ENCODE data around the gene SNRNP200. TPM values are rescaled to one million over a fixed set of nuclear protein-coding genes. Genes with fewer than 3 reads are reported as not detected.

Gene SNRNP200
- 100 to 1,000 TPM in 1 of 4 donors, 10 to 100 TPM in 3; 67.8 to 106 (median 83.4) TPM for total RNA-seq

GRCh38 chr2:96305091-96305978 is at the start of gene SNRNP200:
Gene SNRNP200 (minus strand): TSS chr2:96305546. CDS start chr2:96305437, 109 bp downstream.
- TF ChIP-seq, protein P1, sequence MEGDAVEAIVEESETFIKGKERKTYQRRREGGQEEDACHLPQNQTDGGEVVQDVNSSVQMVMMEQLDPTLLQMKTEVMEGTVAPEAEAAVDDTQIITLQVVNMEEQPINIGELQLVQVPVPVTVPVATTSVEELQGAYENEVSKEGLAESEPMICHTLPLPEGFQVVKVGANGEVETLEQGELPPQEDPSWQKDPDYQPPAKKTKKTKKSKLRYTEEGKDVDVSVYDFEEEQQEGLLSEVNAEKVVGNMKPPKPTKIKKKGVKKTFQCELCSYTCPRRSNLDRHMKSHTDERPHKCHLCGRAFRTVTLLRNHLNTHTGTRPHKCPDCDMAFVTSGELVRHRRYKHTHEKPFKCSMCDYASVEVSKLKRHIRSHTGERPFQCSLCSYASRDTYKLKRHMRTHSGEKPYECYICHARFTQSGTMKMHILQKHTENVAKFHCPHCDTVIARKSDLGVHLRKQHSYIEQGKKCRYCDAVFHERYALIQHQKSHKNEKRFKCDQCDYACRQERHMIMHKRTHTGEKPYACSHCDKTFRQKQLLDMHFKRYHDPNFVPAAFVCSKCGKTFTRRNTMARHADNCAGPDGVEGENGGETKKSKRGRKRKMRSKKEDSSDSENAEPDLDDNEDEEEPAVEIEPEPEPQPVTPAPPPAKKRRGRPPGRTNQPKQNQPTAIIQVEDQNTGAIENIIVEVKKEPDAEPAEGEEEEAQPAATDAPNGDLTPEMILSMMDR (IDR thresholded peaks at IDR 0.05; ENCODE audit: low read depth): no peak

DNA sequence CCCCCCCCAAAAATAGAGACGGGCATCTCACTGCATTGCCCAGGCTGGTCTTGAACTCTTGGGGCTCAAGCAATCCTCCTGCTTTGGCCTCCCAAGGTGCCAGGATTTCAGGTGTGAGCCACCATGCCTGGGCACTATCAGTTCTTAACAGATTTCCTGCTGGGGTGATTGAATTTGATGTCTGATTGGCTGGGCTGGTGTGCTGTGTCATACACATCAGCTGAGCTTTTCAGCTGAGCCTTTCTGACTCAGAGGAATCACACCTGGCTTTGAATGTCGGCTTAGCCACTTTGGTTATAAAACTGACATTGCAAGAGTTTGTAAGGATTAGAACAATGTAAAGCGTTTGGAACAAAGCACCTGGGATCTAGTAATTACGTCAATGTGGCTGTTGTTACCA is 49.1 kb upstream of the SNRNP200 start:
- TF ChIP-seq, protein P1 (IDR thresholded peaks at IDR 0.05; ENCODE audit: low read depth): no peak

GRCh38 chr2:96353606-96354101 is 48.3 kb upstream of the SNRNP200 start:
- TF ChIP-seq, protein P1 (IDR thresholded peaks at IDR 0.05; ENCODE audit: low read depth): no peak

DNA sequence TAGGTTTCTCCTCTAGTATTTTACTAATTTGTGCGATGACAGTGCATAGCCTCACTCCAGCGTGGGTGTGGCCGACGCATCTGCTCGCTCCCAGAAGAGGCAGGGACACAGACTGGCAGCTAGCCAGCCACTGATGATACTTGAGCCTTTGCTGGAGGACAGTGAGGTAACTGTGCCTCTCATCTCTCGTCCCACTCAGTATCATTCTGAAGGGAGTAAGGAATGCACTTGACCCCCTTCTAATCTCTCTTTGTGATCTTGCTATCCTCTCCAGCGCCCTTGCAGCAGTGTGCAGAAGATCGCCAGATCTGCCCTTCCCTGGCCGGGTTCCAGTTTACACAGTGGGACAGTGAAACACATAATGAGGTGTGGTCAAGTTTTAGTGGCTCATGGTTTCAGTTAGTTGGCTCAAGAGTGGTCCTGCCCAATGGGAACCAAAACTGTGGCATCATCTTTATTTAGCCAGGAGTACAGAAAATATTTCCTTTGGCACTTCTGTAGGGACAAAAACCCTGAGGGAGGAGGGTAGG is 47.8 kb upstream of the SNRNP200 start:
- TF ChIP-seq, protein P1 (IDR thresholded peaks at IDR 0.05; ENCODE audit: low read depth): no peak

GRCh38 chr2:96347395-96347794 is 42.0 kb upstream of the SNRNP200 start:
- TF ChIP-seq, protein P1 (IDR thresholded peaks at IDR 0.05; ENCODE audit: low read depth): no peak

GRCh38 chr2:96345868-96346462 is 40.6 kb upstream of the SNRNP200 start:
- TF ChIP-seq, protein P1 (IDR thresholded peaks at IDR 0.05; ENCODE audit: low read depth): no peak

- TF ChIP-seq, protein P1 (IDR thresholded peaks at IDR 0.05; ENCODE audit: low read depth): no peak
These were observed 40.1 kb upstream of the SNRNP200 start for GRCh38 chr2:96345438-96345837.

Measured in subcutaneous adipose tissue (tissue), 4 donors.